HFFc6 (cell line): ENCODE results near the gene NFS1. TPM values are rescaled to one million over a fixed set of nuclear protein-coding genes. Genes with fewer than 3 reads are reported as not detected.
A peak's percentile ranks its signal among the peaks of the same experiment; 100 is the strongest.

ENCODE experiments used
- DNase-seq: peaks from one replicate; pipeline ENCODE4 v3.0.0-alpha.2; 2018
- H3K27ac Mint-ChIP-seq: 2 replicates; pipeline ENCODE4 v1.8.0; 2020; ENCODE audit warnings: mild to moderate bottlenecking, mixed read lengths
- H3K27me3 Mint-ChIP-seq: 2 replicates; pipeline ENCODE4 v1.8.0; 2021; ENCODE audit warnings: mild to moderate bottlenecking, moderate library complexity, mixed read lengths; ENCODE audit not compliant: insufficient read depth
- H3K36me3 Mint-ChIP-seq: 2 replicates; pipeline ENCODE4 v1.8.0; 2021; ENCODE audit warnings: low read depth, mixed read lengths
- H3K4me1 Mint-ChIP-seq: 2 replicates; pipeline ENCODE4 v1.8.0; 2020; ENCODE audit warnings: low read depth, mixed read lengths
- H3K4me3 Mint-ChIP-seq: 2 replicates; pipeline ENCODE4 v1.8.0; 2020; ENCODE audit warnings: mild to moderate bottlenecking, moderate library complexity, mixed read lengths
- H3K9me3 Mint-ChIP-seq: 2 replicates; pipeline ENCODE4 v1.8.0; 2020; ENCODE audit warnings: mild to moderate bottlenecking, mixed read lengths
- total RNA-seq, 6 experiments: library from RNA; stranded (reverse); fragmentation: NEBNext Ultra II Directional; extraction: Animal tissue kit (Norgen Biotek cat#: 25700); gene quantifications; 2 replicates in 1 of 6; 3 replicates in 5 of 6; pipeline ENCODE4 v1.2.3, GENCODE V29; 2021
- TF ChIP-seq, protein P1 (sequence below): fragments of 200-600 bp; sonication (generic); IDR thresholded peaks from 2 replicates; pipeline ENCODE4 v1.5.0; 2021; ENCODE audit warnings: antibody characterized with exemption, mild to moderate bottlenecking

The NFS1 gene
- total RNA-seq, 6 experiments from 2014 or later = 28.6 to 40.6 (median 34.6) TPM

DNA sequence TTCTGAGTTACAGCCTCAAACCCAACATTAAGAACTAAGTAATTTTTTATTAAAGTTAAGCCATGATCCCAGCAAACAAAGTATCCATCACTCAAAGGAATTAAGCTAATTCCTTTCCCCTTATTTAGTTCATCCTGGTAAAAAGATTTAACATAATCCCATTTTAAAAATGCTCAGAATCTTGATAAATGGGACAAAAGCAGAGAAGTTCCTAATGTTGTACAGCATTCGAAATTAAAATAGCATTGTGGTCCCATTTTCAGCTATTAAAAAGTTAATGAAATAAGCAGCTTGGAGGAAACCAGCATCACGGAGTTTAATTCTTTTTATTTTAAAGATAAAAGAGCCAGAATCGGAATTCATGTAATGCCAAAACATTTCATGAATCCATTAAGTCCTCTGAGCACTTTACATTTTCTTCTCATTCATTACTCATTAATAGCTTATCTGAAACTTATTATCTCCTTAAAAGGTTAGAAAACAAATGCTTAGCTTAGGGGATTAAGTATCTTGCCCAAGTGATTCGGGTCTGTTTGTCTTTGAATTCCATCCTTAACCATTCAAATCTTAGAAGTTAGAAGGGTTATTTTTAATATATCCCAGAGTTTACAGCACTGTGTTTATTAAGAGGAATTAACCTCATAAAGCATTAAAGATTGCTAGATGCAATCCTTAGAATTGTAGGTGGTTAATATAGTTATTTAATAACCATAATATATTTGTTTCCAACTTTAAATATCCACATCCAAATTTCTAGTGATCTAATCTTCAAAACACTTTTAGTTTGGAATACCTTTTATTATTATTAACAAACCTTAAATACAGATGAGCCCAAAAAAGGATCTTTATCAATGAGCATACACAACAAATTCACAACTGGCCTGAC lies 31.7 kb upstream of the NFS1 start:
- Mint-ChIP-seq H3K27me3 (peaks cover 11% of the 10 kb centered on the region), H3K36me3 (peaks cover 50% of the 10 kb centered on the region), H3K9me3 (peaks cover 5% of the 10 kb centered on the region; the same call in 1 of the 2 replicates), H3K4me1 (peaks cover 42% of the 10 kb centered on the region), H3K4me3 (no peak overlapping the region; the same call in 1 of the 2 replicates), H3K27ac (peak overlapping the region; percentile 61)
- no peak for DNase-seq
- TF ChIP-seq, protein P1, sequence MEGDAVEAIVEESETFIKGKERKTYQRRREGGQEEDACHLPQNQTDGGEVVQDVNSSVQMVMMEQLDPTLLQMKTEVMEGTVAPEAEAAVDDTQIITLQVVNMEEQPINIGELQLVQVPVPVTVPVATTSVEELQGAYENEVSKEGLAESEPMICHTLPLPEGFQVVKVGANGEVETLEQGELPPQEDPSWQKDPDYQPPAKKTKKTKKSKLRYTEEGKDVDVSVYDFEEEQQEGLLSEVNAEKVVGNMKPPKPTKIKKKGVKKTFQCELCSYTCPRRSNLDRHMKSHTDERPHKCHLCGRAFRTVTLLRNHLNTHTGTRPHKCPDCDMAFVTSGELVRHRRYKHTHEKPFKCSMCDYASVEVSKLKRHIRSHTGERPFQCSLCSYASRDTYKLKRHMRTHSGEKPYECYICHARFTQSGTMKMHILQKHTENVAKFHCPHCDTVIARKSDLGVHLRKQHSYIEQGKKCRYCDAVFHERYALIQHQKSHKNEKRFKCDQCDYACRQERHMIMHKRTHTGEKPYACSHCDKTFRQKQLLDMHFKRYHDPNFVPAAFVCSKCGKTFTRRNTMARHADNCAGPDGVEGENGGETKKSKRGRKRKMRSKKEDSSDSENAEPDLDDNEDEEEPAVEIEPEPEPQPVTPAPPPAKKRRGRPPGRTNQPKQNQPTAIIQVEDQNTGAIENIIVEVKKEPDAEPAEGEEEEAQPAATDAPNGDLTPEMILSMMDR = no peak

DNA sequence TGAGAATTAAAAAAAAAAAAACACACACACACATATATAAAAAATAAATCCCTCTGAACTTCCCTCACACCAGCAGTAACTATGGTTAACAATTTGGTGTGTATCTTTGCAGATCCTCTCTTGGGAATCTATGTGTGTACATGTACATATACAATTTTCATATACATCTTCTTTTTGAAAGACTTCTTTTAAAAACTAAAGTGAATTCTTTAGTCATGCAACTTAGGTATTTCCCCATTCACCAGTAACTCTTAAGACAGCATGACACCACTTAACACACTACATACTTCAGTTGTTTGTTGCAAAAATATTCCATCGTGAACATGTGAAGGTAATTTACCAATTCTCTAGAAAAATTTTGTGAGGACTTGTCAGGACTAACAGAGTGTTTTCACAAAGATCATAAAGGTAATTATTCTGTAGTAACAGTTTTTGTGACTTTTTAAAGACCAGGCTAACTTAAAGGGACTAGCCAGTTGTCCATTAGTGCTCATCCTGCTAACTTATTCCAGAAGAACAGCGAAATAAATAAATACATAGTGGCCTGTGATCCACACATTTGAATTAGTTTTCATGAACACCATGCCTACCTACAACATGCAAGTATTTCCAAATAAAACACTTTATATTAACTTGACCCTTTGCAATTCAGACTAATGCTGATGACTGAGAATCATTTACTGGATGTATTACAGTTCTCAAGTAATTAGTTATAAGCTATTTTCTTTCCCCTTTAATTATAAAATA lies 30.9 kb upstream of the NFS1 start:
- DNase-seq = no peak
- peak overlapping the region; percentile 26; the same call in 1 of the 2 replicates for H3K4me3 Mint-ChIP-seq
- peaks cover 16% of the 10 kb centered on the region for H3K27me3 Mint-ChIP-seq
- peaks cover 39% of the 10 kb centered on the region for H3K4me1 Mint-ChIP-seq
- TF ChIP-seq, protein P1 = no peak
- peak overlapping the region; percentile 61 for H3K27ac Mint-ChIP-seq
- H3K36me3 Mint-ChIP-seq = peaks cover 54% of the 10 kb centered on the region
- peaks cover 5% of the 10 kb centered on the region; the same call in 1 of the 2 replicates for H3K9me3 Mint-ChIP-seq

DNA sequence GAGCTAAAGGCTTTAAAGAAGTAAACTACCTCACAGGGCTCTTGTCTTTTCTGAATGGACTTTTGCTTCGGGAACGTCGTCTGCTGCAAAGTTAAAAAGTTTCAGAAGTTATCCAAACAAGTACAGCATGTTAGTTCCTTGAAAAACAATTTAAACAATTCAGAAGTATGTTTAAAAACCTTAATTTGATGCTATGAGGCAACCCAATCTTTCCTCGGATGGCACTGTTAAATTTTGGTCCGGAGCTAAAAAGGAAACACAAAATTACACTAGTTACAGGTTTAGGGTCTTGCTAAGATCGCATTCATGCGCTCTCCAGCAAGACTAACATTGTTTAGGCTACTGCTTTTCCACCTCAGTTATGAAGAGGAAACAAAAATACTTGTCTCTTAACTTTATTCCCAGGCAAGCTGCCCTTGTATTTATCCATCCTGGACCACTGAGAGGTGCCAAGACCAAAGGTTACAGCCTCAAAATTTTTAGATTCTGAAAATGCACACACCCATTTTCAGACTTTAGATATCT lies 30.2 kb upstream of the NFS1 start:
- Mint-ChIP-seq H3K4me1 (peaks cover 33% of the 10 kb centered on the region), H3K27me3 (peaks cover 17% of the 10 kb centered on the region), H3K9me3 (peaks cover 5% of the 10 kb centered on the region; the same call in 1 of the 2 replicates), H3K27ac (peak overlapping the region; percentile 61), H3K4me3 (no peak overlapping the region), H3K36me3 (peaks cover 55% of the 10 kb centered on the region)
- no peak for DNase-seq
- TF ChIP-seq, protein P1 = no peak

DNA sequence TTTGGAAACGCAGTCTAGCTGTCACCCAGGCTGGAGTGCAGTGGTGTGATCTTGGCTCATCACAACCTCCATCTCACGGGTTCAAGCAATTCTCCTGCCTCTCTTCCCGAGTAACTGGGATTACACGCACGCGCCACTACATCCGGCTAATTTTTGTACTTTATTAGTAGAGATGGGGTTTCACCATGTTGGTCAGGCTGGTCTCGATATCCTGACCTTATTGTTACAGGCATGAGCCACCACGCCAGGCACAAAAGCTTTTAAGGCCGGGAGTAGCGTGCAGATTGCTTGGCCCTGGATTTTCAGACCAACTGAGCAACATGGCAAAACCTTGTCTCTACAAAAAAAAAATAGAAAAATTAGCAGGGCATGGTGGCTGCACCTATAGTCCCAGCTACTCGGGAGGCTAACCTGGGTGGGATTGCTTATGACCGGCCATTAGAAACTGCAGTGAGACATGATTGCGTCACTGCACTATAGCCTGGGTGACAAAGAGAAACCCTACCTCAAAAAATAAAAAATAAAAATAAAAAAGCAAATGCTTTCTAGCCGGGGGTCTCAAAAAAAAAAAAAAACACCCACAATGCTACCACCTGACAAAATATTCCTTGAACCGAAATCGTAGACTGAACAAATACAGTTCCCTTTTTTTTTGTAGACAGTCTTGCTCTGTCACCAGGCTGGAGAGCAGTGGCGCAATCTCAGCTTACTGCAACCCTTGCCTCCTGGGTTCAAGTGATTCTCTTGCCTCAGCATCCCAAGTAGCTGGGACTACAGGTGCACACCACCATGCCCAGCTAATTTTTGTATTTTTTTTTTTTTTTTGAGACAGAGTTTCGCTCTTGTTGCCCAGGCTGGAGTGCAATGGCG lies 27.9 kb upstream of the NFS1 start:
- no peak overlapping the region for H3K4me3 Mint-ChIP-seq
- H3K36me3 Mint-ChIP-seq = peaks cover 44% of the 10 kb centered on the region
- peaks cover 4% of the 10 kb centered on the region; the same call in 1 of the 2 replicates for H3K9me3 Mint-ChIP-seq

More for the DNA sequence above, 27.9 kb upstream of the NFS1 start:
- DNase-seq = no peak
- Mint-ChIP-seq H3K27me3 (peaks cover 14% of the 10 kb centered on the region), H3K4me1 (peaks cover 23% of the 10 kb centered on the region), H3K27ac (no peak overlapping the region; the same call in 1 of the 2 replicates)
- TF ChIP-seq, protein P1 = no peak
